ENCODE data around the gene CCDC158.
"Not testable (repeated sequence)": the region's sequence is repeated elsewhere in the genome, so short reads cannot be mapped to it uniquely, and the experiment has no call there.

Gene CCDC158

DNA sequence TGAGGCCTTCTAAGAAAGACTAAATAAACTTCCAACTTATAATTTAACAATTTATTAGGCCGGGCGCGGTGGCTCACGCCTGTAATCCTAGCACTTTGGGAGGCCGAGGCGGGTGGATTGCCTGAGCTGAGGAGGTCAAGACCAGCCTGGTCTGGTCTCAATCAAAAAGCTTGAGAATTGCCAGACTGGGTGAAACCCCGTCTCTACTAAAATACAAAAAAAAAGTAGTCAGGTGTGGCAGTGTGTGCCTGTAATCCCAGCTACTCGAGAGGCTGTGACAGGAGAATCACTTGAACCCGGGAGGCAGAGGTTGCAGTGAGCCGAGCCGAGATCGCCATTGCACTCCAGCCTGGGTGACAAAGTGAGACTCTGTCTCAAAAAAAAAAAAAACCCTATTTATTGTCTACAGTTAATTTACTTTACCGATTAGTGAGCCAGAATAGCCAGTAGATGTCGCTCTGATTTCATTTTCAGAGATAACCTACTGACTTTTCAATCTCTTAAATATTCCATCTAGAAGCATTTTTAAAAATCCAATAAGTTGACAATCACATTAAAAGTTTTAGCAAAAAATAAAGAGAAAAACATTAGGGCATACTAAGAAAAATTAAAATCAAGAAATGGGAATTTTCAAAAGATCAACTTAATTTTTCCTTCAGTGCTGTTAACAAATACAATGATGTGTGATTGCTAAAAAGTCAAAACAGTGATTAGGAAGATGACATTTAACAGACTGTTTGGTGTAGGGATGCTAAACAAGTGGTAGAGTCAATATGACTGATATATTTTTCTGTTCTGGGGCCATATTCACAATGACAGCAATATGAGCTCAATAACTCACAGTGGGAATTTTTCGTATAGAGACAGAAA, 9.8 kb upstream of the CCDC158 start:
- no peak for TF ChIP-seq ZFX (IDR thresholded peaks at IDR 0.05; ENCODE audit: borderline replicate concordance)
- TF ChIP-seq, protein P1, sequence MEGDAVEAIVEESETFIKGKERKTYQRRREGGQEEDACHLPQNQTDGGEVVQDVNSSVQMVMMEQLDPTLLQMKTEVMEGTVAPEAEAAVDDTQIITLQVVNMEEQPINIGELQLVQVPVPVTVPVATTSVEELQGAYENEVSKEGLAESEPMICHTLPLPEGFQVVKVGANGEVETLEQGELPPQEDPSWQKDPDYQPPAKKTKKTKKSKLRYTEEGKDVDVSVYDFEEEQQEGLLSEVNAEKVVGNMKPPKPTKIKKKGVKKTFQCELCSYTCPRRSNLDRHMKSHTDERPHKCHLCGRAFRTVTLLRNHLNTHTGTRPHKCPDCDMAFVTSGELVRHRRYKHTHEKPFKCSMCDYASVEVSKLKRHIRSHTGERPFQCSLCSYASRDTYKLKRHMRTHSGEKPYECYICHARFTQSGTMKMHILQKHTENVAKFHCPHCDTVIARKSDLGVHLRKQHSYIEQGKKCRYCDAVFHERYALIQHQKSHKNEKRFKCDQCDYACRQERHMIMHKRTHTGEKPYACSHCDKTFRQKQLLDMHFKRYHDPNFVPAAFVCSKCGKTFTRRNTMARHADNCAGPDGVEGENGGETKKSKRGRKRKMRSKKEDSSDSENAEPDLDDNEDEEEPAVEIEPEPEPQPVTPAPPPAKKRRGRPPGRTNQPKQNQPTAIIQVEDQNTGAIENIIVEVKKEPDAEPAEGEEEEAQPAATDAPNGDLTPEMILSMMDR (IDR thresholded peaks at IDR 0.05): peak; percentile 86
- H3K27ac ChIP-seq: no peak overlapping the region

GRCh38 chr4:76429636-76430035, 8.7 kb upstream of the CCDC158 start:
- no peak overlapping the region for H3K27ac ChIP-seq
- no peak for TF ChIP-seq ZFX (IDR thresholded peaks at IDR 0.05; ENCODE audit: borderline replicate concordance)
- TF ChIP-seq, protein P1 (IDR thresholded peaks at IDR 0.05): no peak

GRCh38 chr4:76426272-76426671, 5.3 kb upstream of the CCDC158 start:
- H3K27ac ChIP-seq: no peak overlapping the region
- TF ChIP-seq, protein P1 (IDR thresholded peaks at IDR 0.05): peak; percentile 24; the same call in 1 of the 2 replicates
- no peak for TF ChIP-seq ZFX (IDR thresholded peaks at IDR 0.05; ENCODE audit: borderline replicate concordance)

GRCh38 chr4:76423159-76423558, 2.2 kb upstream of the CCDC158 start:
- not testable (repeated sequence) for H3K27ac ChIP-seq

DNA sequence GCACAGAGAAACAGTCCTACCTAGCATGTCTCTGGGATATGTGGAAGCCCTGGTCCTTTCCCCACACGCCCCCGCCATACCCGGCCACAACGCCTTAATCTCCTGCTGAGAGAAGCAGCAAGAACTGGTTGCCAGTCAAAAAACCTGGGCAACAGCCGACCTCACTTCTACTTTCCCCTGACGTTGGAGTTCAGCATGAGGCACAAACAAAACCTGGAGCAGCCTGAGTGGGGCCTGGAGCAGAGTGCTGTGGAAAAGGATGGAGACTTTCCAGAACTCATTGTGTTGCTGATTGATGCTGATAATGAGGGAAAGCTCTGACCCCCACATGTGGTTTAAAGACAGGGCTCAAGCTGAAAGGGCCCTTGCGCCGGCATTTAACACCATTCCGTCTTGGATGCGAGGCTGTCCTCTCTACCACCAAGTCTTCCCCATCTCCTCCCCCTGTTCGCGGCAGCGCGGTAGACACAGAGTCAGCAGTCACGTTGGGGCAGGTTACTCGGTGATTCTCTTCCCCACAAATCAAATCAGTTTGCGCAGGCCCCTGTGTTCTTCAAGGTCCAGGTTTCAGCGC, 666 bp downstream of the CCDC158 start:
- H3K27ac ChIP-seq: no peak overlapping the region
- no peak for TF ChIP-seq ZFX (IDR thresholded peaks at IDR 0.05; ENCODE audit: borderline replicate concordance)
- TF ChIP-seq, protein P1 (IDR thresholded peaks at IDR 0.05): no peak

DNA sequence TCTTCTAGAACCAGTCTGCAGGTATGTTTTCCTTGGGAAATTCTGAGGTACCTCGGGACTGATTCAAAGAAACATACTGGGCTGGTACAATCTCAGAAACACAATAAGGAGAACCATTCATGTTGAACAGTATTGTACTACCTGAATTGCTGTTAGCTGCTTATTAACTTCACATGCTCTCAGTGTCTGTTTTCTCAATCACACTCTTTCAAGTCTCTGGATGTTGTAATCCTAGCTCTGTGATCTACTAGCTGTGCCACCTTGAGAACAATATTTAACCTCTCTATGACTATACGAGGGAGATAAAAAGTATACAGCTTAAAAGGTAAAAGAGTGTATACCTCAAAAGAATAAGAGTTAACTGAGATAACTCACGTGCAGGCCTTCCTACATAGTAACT, 10.3 kb downstream of the CCDC158 start:
- TF ChIP-seq, protein P1 (IDR thresholded peaks at IDR 0.05): no peak
- TF ChIP-seq ZFX (IDR thresholded peaks at IDR 0.05; ENCODE audit: borderline replicate concordance): no peak
- H3K27ac ChIP-seq: no peak overlapping the region

GRCh38 chr4:76407440-76408119, 13.4 kb downstream of the CCDC158 start:
- no peak for TF ChIP-seq ZFX (IDR thresholded peaks at IDR 0.05; ENCODE audit: borderline replicate concordance)
- TF ChIP-seq, protein P1 (IDR thresholded peaks at IDR 0.05): no peak
- H3K27ac ChIP-seq: no peak overlapping the region
